Measurements from ENCODE around the gene OCRL.

- no peak for TF ChIP-seq CTCF (IDR thresholded peaks at IDR 0.05)
- TF ChIP-seq POLR2A (IDR thresholded peaks at IDR 0.05): no peak
Measured at GRCh38 chrX:129512409-129512808, 27.6 kb upstream of the OCRL start.
